Measurements from ENCODE around the gene ADORA1. TPM values are rescaled to one million over a fixed set of nuclear protein-coding genes. Genes with fewer than 3 reads are reported as not detected.

ADORA1 gene
- total and polyA plus RNA-seq, 10 of the 15 experiments (the other 5 are each of a cell fraction or from before 2014, with no cell fraction given), result not detected

- H3K4me1 ChIP-seq (ENCODE audit: control insufficient read depth, insufficient read depth, low read length), result 0 out of 2 replicates have a peak, but pooled peaks cover 2% of the 10 kb centered on the region
- intact Hi-C loops (cut with micrococcal nuclease; ENCODE audit: unreplicated experiment), result no loop called here
- CTCF ChIA-PET, result interaction anchor here (0.9 to 3.6 kb wide), 5 partner anchors 9 to 34 kb away, joined by 3 to 25 read pairs (median 3); no protein-coding TSS in a partner anchor
- no peak for ATAC-seq
- RAD21 ChIA-PET (ENCODE audit: unreplicated experiment), result interaction anchor here (1.0 to 2.8 kb wide), 2 partner anchors 10 to 33 kb away, joined by 3 to 7 read pairs; no protein-coding TSS in a partner anchor
- no peak for DNase-seq (ENCODE audit: low read depth, low spot score)
- H3K36me3 ChIP-seq (ENCODE audit: control insufficient read depth in 2 of 2, insufficient read depth in 2 of 2, low read length in 1 of 2), result no peaks in the 10 kb centered on the region
- no peaks in the 10 kb centered on the region for H4K20me1 ChIP-seq (ENCODE audit: control insufficient read depth, insufficient read depth)
- no TSS peak for BruUV-seq (replicated peaks)
- H3K4me2 ChIP-seq (ENCODE audit: control insufficient read depth, insufficient read depth), result no peak overlapping the region
- no peak overlapping the region for H3K27ac ChIP-seq (ENCODE audit: control insufficient read depth, insufficient read depth)
- no peak for TF ChIP-seq ASH2L (IDR thresholded peaks at IDR 0.05; ENCODE audit: borderline replicate concordance, low read depth)
- no peak for TF ChIP-seq SP1 (IDR thresholded peaks at IDR 0.05; ENCODE audit: low read depth, low read length)
- TF ChIP-seq ZNF274 (IDR thresholded peaks at IDR 0.05; ENCODE audit: insufficient read depth, insufficient read length), result no peak
- no peak for TF ChIP-seq SUPT20H (IDR thresholded peaks at IDR 0.05; ENCODE audit: borderline replicate concordance, control insufficient read depth, low read depth, low read length)
- H3K9ac ChIP-seq (ENCODE audit: control insufficient read depth, insufficient read depth, low read length), result no peak overlapping the region
- in situ Hi-C loops (cut with MboI), result no loop called here
- POLR2A ChIA-PET, result interaction anchor here (0.6 to 1.6 kb wide), 2 partner anchors 9 to 435 kb away, joined by 3 to 4 read pairs; no protein-coding TSS in a partner anchor
- no peak overlapping the region for H2AFZ ChIP-seq (ENCODE audit: control insufficient read depth, low read depth, low read length)
- no peaks in the 10 kb centered on the region for H3K79me2 ChIP-seq (ENCODE audit: control insufficient read depth, insufficient read depth, low read length)
- SMC1A ChIA-PET (ENCODE audit: uncharacterized antibody, unreplicated experiment), result interaction anchor here (1.0 to 3.4 kb wide), 2 partner anchors 9 to 33 kb away, joined by 3 to 10 read pairs; no protein-coding TSS in a partner anchor
- H3K9me3 ChIP-seq (replicated peaks; ENCODE audit: control insufficient read depth, insufficient read depth, low read length), result no peaks in the 10 kb centered on the region
- WGBS (ENCODE audit: insufficient coverage, insufficient replicate concordance, low lambda C conversion rate, missing lambda C conversion rate), result 65% methylated on average over 7 of the region's 7 CpGs
- FAIRE-seq, result no peak
- H3K4me3 ChIP-seq, result no peak overlapping the region
- no peaks in the 10 kb centered on the region; a peak in 1 of 4 replicates for H3K27me3 ChIP-seq (replicated peaks in 1 of 2; ENCODE audit: control insufficient read depth in 2 of 2, insufficient read depth in 2 of 2, low read length in 1 of 2)
Observed at GRCh38 chr1:203182387-203182953, 54.9 kb downstream of the ADORA1 start.

- ATAC-seq, result no peak
- FAIRE-seq, result no peak
- SMC1A ChIA-PET (ENCODE audit: uncharacterized antibody, unreplicated experiment), result interaction anchor here (0.6 to 3.4 kb wide), 2 partner anchors 11 to 67 kb away, joined by 3 to 10 read pairs; no protein-coding TSS in a partner anchor
Observed at GRCh38 chr1:203183828-203184227, 56.3 kb downstream of the ADORA1 start.

More at GRCh38 chr1:203183828-203184227, 56.3 kb downstream of the ADORA1 start:
- H4K20me1 ChIP-seq (ENCODE audit: control insufficient read depth, insufficient read depth), result no peaks in the 10 kb centered on the region
- 4% methylated on average over 2 of the region's 2 CpGs for WGBS (ENCODE audit: insufficient coverage, insufficient replicate concordance, low lambda C conversion rate, missing lambda C conversion rate)
- H3K9me3 ChIP-seq (replicated peaks; ENCODE audit: control insufficient read depth, insufficient read depth, low read length), result no peaks in the 10 kb centered on the region
- H3K36me3 ChIP-seq (ENCODE audit: control insufficient read depth in 2 of 2, insufficient read depth in 2 of 2, low read length in 1 of 2), result no peaks in the 10 kb centered on the region
- H3K4me3 ChIP-seq, result no peak overlapping the region
- no peak for DNase-seq (ENCODE audit: low read depth, low spot score)
- BruUV-seq (replicated peaks), result no TSS peak
- in situ Hi-C loops (cut with MboI) (no loop called here), intact Hi-C loops (cut with micrococcal nuclease; ENCODE audit: unreplicated experiment) (no loop called here)
- no peak for TF ChIP-seq POU2F2 (IDR thresholded peaks at IDR 0.05; ENCODE audit: borderline replicate concordance, low read depth, low read length)
- H3K27ac ChIP-seq (ENCODE audit: control insufficient read depth, insufficient read depth), result no peak overlapping the region
- no peak overlapping the region for H2AFZ ChIP-seq (ENCODE audit: control insufficient read depth, low read depth, low read length)
- H3K9ac ChIP-seq (ENCODE audit: control insufficient read depth, insufficient read depth, low read length), result no peak overlapping the region
- no peak overlapping the region for H3K4me2 ChIP-seq (ENCODE audit: control insufficient read depth, insufficient read depth)
- no peaks in the 10 kb centered on the region; a peak in 1 of 4 replicates for H3K27me3 ChIP-seq (replicated peaks in 1 of 2; ENCODE audit: control insufficient read depth in 2 of 2, insufficient read depth in 2 of 2, low read length in 1 of 2)
- POLR2A ChIA-PET, result no interaction called here
- 0 out of 2 replicates have a peak, but pooled peaks cover 2% of the 10 kb centered on the region for H3K4me1 ChIP-seq (ENCODE audit: control insufficient read depth, insufficient read depth, low read length)
- RAD21 ChIA-PET (ENCODE audit: unreplicated experiment), result interaction anchor here (2.8 kb wide), 1 partner anchor 32 kb away, joined by 7 read pairs; no protein-coding TSS in a partner anchor
- H3K79me2 ChIP-seq (ENCODE audit: control insufficient read depth, insufficient read depth, low read length), result no peaks in the 10 kb centered on the region
- CTCF ChIA-PET, result interaction anchor here (1.2 to 3.6 kb wide), 2 partner anchors 11 to 31 kb away, joined by 3 to 25 read pairs; no protein-coding TSS in a partner anchor

All from GM12878 (cell line).